ENCODE results near the gene TMEM181.

DNA sequence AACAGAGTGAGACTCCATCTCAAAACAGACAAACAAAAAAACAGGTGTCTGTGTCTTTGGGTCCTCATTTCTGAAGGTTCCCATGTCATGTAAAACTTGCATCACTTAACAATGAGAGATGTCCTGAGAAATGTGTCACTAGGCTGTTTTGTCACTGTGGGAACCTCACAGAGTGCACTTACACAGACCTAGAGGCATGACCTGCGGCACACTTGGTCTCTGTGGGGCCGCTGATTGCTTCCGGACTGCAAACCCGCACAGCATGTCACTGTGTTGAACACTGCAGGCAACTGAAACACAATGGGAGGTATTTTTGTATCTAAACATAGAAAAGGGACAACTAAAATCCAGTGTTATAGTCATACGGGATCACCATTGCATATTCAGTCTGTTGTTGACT is 42.3 kb upstream of the TMEM181 start:
- TF ChIP-seq, protein P1, sequence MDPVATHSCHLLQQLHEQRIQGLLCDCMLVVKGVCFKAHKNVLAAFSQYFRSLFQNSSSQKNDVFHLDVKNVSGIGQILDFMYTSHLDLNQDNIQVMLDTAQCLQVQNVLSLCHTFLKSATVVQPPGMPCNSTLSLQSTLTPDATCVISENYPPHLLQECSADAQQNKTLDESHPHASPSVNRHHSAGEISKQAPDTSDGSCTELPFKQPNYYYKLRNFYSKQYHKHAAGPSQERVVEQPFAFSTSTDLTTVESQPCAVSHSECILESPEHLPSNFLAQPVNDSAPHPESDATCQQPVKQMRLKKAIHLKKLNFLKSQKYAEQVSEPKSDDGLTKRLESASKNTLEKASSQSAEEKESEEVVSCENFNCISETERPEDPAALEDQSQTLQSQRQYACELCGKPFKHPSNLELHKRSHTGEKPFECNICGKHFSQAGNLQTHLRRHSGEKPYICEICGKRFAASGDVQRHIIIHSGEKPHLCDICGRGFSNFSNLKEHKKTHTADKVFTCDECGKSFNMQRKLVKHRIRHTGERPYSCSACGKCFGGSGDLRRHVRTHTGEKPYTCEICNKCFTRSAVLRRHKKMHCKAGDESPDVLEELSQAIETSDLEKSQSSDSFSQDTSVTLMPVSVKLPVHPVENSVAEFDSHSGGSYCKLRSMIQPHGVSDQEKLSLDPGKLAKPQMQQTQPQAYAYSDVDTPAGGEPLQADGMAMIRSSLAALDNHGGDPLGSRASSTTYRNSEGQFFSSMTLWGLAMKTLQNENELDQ (CRISPR knock-in tag; IDR thresholded peaks at IDR 0.05; ENCODE audit: borderline replicate concordance), result no peak
- TF ChIP-seq NFE2 (CRISPR knock-in tag; IDR thresholded peaks at IDR 0.05) (no peak), ZNF331 (CRISPR knock-in tag; IDR thresholded peaks at IDR 0.05) (no peak), HNRNPH1 (optimal IDR thresholded peaks at IDR 0.05; ENCODE audit: low read depth, low read length) (no peak), RBAK (CRISPR knock-in tag; IDR thresholded peaks at IDR 0.05) (no peak), CBX2 (IDR thresholded peaks at IDR 0.05; ENCODE audit: low read depth, low read length) (no peak), CBX2 (CRISPR knock-in tag; IDR thresholded peaks at IDR 0.05; ENCODE audit: low read depth) (no peak), MAFF (IDR thresholded peaks at IDR 0.05; ENCODE audit: low read depth, low read length) (no peak), JUN (CRISPR knock-in tag; IDR thresholded peaks at IDR 0.05) (no peak), POLR2A (IDR thresholded peaks at IDR 0.05; ENCODE audit: insufficient read depth in 1 of 2, low read depth in 2 of 2, low read length in 2 of 2) (no peak), ERF (CRISPR knock-in tag; IDR thresholded peaks at IDR 0.05) (no peak)
- TF ChIP-seq, protein P2, sequence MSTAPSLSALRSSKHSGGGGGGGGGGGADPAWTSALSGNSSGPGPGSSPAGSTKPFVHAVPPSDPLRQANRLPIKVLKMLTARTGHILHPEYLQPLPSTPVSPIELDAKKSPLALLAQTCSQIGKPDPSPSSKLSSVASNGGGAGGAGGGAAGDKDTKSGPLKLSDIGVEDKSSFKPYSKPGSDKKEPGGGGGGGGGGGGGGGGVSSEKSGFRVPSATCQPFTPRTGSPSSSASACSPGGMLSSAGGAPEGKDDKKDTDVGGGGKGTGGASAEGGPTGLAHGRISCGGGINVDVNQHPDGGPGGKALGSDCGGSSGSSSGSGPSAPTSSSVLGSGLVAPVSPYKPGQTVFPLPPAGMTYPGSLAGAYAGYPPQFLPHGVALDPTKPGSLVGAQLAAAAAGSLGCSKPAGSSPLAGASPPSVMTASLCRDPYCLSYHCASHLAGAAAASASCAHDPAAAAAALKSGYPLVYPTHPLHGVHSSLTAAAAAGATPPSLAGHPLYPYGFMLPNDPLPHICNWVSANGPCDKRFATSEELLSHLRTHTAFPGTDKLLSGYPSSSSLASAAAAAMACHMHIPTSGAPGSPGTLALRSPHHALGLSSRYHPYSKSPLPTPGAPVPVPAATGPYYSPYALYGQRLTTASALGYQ (CRISPR knock-in tag; IDR thresholded peaks at IDR 0.05), result no peak
- TF ChIP-seq, protein P3, sequence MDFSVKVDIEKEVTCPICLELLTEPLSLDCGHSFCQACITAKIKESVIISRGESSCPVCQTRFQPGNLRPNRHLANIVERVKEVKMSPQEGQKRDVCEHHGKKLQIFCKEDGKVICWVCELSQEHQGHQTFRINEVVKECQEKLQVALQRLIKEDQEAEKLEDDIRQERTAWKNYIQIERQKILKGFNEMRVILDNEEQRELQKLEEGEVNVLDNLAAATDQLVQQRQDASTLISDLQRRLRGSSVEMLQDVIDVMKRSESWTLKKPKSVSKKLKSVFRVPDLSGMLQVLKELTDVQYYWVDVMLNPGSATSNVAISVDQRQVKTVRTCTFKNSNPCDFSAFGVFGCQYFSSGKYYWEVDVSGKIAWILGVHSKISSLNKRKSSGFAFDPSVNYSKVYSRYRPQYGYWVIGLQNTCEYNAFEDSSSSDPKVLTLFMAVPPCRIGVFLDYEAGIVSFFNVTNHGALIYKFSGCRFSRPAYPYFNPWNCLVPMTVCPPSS (IDR thresholded peaks at IDR 0.05), result no peak
- TF ChIP-seq, protein P4, sequence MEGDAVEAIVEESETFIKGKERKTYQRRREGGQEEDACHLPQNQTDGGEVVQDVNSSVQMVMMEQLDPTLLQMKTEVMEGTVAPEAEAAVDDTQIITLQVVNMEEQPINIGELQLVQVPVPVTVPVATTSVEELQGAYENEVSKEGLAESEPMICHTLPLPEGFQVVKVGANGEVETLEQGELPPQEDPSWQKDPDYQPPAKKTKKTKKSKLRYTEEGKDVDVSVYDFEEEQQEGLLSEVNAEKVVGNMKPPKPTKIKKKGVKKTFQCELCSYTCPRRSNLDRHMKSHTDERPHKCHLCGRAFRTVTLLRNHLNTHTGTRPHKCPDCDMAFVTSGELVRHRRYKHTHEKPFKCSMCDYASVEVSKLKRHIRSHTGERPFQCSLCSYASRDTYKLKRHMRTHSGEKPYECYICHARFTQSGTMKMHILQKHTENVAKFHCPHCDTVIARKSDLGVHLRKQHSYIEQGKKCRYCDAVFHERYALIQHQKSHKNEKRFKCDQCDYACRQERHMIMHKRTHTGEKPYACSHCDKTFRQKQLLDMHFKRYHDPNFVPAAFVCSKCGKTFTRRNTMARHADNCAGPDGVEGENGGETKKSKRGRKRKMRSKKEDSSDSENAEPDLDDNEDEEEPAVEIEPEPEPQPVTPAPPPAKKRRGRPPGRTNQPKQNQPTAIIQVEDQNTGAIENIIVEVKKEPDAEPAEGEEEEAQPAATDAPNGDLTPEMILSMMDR (CRISPR knock-in tag; IDR thresholded peaks at IDR 0.05), result no peak

Data from HepG2 (cell line).